Mucosa of stomach (tissue), 1 donor: ENCODE measurements around the gene C1QTNF6.
A peak's percentile ranks its signal among the peaks of the same experiment; 100 is the strongest.

Source experiments
- H3K27me3 ChIP-seq: one replicate; pipeline ENCODE4 v1.7.0; 2013; ENCODE audit warnings: mild to moderate bottlenecking, low read length; ENCODE audit not compliant: control insufficient read depth, insufficient read depth
- H3K36me3 ChIP-seq: one replicate; pipeline ENCODE4 v1.7.0; 2013; ENCODE audit warnings: low read length; ENCODE audit not compliant: control insufficient read depth, insufficient read depth
- H3K4me1 ChIP-seq: one replicate; pipeline ENCODE4 v1.7.0; 2013; ENCODE audit warnings: mild to moderate bottlenecking, low read length; ENCODE audit not compliant: control insufficient read depth, insufficient read depth
- H3K4me3 ChIP-seq: one replicate; pipeline ENCODE4 v1.7.0; 2013; ENCODE audit warnings: low read length
- H3K9ac ChIP-seq: one replicate; pipeline ENCODE4 v1.7.0; 2013; ENCODE audit warnings: mild to moderate bottlenecking, low read length, moderate library complexity
- H3K9me3 ChIP-seq: one replicate; pipeline ENCODE4 v1.7.0; 2013; ENCODE audit warnings: mild to moderate bottlenecking, low read length, moderate library complexity; ENCODE audit not compliant: control insufficient read depth
- donor health status: Pancreatic carcinoma.

The C1QTNF6 gene

GRCh38 chr22:37164505-37164887, 23.6 kb downstream of the C1QTNF6 start:
- H3K9ac ChIP-seq, result no peak overlapping the region
- no peaks in the 10 kb centered on the region for H3K9me3 ChIP-seq
- peaks cover 13% of the 10 kb centered on the region for H3K4me1 ChIP-seq
- no peak overlapping the region for H3K4me3 ChIP-seq
- H3K27me3 ChIP-seq, result no peaks in the 10 kb centered on the region
- H3K36me3 ChIP-seq, result no peaks in the 10 kb centered on the region

- Histone ChIP-seq H3K4me3 (no peak overlapping the region), H3K9me3 (no peaks in the 10 kb centered on the region), H3K9ac (peak overlapping the region; percentile 5), H3K27me3 (no peaks in the 10 kb centered on the region), H3K4me1 (peaks cover 13% of the 10 kb centered on the region), H3K36me3 (no peaks in the 10 kb centered on the region)
These were observed 24.2 kb downstream of the C1QTNF6 start for GRCh38 chr22:37163575-37164504.

- no peaks in the 10 kb centered on the region for H3K9me3 ChIP-seq
These were observed 25.0 kb downstream of the C1QTNF6 start for GRCh38 chr22:37163096-37163489.

GRCh38 chr22:37162221-37163095, 25.6 kb downstream of the C1QTNF6 start:
- Histone ChIP-seq H3K27me3 (no peaks in the 10 kb centered on the region), H3K9ac (no peak overlapping the region), H3K4me1 (peaks cover 5% of the 10 kb centered on the region), H3K36me3 (no peaks in the 10 kb centered on the region), H3K9me3 (no peaks in the 10 kb centered on the region), H3K4me3 (no peak overlapping the region)

More at GRCh38 chr22:37163096-37163489, 25.0 kb downstream of the C1QTNF6 start:
- Histone ChIP-seq H3K4me1 (peaks cover 9% of the 10 kb centered on the region), H3K36me3 (no peaks in the 10 kb centered on the region), H3K27me3 (no peaks in the 10 kb centered on the region), H3K9ac (peak overlapping the region; percentile 5), H3K4me3 (no peak overlapping the region)

- Histone ChIP-seq H3K27me3 (peaks cover 3% of the 10 kb centered on the region), H3K4me1 (peaks cover 1% of the 10 kb centered on the region), H3K9ac (no peak overlapping the region), H3K9me3 (no peaks in the 10 kb centered on the region), H3K36me3 (no peaks in the 10 kb centered on the region), H3K4me3 (no peak overlapping the region)
These were observed 26.6 kb downstream of the C1QTNF6 start for GRCh38 chr22:37161443-37161842.

- H3K4me1 ChIP-seq, result no peaks in the 10 kb centered on the region
- no peak overlapping the region for H3K9ac ChIP-seq
- H3K36me3 ChIP-seq, result no peaks in the 10 kb centered on the region
- peaks cover 3% of the 10 kb centered on the region for H3K27me3 ChIP-seq
- no peak overlapping the region for H3K4me3 ChIP-seq
- H3K9me3 ChIP-seq, result no peaks in the 10 kb centered on the region
These were observed 28.0 kb downstream of the C1QTNF6 start for GRCh38 chr22:37160027-37160426.

- peaks cover 3% of the 10 kb centered on the region for H3K27me3 ChIP-seq
- H3K36me3 ChIP-seq, result no peaks in the 10 kb centered on the region
- H3K4me3 ChIP-seq, result no peak overlapping the region
- no peaks in the 10 kb centered on the region for H3K4me1 ChIP-seq
- H3K9ac ChIP-seq, result no peak overlapping the region
- no peaks in the 10 kb centered on the region for H3K9me3 ChIP-seq
These were observed 29.1 kb downstream of the C1QTNF6 start for GRCh38 chr22:37158963-37159290.

- Histone ChIP-seq H3K4me1 (no peaks in the 10 kb centered on the region), H3K36me3 (no peaks in the 10 kb centered on the region), H3K4me3 (no peak overlapping the region), H3K9me3 (no peaks in the 10 kb centered on the region), H3K9ac (no peak overlapping the region), H3K27me3 (peaks cover 3% of the 10 kb centered on the region)
These were observed 30.3 kb downstream of the C1QTNF6 start for GRCh38 chr22:37157516-37158285.

GRCh38 chr22:37156686-37157435, 31.2 kb downstream of the C1QTNF6 start:
- Histone ChIP-seq H3K4me3 (no peak overlapping the region), H3K36me3 (no peaks in the 10 kb centered on the region), H3K9ac (no peak overlapping the region), H3K4me1 (no peaks in the 10 kb centered on the region), H3K9me3 (no peaks in the 10 kb centered on the region), H3K27me3 (peaks cover 3% of the 10 kb centered on the region)

- H3K4me1 ChIP-seq, result no peaks in the 10 kb centered on the region
- H3K27me3 ChIP-seq, result peaks cover 3% of the 10 kb centered on the region
- H3K4me3 ChIP-seq, result no peak overlapping the region
- no peaks in the 10 kb centered on the region for H3K36me3 ChIP-seq
- H3K9me3 ChIP-seq, result no peaks in the 10 kb centered on the region
- H3K9ac ChIP-seq, result no peak overlapping the region
These were observed 32.1 kb downstream of the C1QTNF6 start for GRCh38 chr22:37155971-37156370.
